Measurements from ENCODE around the gene SLC19A2. TPM values are rescaled to one million over a fixed set of nuclear protein-coding genes. Genes with fewer than 3 reads are reported as not detected.
"Not testable (repeated sequence)": the region's sequence is repeated elsewhere in the genome, so short reads cannot be mapped to it uniquely, and the experiment has no call there.

Gene SLC19A2, protein sequence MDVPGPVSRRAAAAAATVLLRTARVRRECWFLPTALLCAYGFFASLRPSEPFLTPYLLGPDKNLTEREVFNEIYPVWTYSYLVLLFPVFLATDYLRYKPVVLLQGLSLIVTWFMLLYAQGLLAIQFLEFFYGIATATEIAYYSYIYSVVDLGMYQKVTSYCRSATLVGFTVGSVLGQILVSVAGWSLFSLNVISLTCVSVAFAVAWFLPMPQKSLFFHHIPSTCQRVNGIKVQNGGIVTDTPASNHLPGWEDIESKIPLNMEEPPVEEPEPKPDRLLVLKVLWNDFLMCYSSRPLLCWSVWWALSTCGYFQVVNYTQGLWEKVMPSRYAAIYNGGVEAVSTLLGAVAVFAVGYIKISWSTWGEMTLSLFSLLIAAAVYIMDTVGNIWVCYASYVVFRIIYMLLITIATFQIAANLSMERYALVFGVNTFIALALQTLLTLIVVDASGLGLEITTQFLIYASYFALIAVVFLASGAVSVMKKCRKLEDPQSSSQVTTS
- total RNA-seq: 18.1 and 19.5 TPM in 2 replicates
- long read RNA-seq, partial matches to known transcripts: 13 of 17 reads
- long read RNA-seq, other reads (novel, unspliced or antisense): 1 of 17 reads

DNA sequence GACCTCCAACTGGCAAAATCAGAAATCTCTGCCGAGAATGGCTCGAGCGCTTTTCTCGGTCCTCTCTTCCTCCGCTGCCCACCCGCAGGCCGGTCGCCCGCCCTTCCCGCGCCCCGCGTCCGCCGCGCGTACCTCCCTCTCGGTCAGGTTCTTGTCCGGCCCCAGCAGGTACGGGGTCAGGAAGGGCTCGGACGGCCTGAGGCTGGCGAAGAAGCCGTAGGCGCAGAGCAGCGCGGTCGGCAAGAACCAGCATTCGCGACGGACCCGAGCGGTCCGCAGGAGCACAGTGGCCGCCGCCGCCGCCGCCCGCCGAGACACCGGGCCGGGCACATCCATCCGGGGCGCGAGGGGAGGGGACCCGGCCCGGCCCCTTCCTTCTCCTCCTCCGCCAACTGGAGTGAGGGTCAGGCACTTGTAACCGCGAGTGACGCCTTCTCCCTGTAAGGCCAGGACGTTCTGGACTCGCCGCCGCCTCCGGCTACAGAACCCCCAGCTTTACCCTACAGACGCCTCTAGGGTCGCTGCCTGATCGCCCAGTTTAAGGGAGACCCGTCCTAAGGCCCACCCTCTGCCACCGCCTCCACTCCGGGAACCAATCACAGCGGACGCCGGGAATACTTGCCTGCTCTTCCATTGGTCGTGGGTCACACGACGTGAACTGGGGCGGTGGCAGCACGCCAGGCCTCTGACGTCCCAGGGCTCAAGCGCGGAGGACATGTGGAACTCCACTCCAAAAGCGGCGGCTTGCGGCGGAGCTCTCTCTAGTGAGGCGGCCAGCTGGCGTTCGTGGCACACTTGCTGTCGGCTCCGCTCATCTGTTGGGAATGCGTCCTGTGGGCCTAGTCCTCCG, at the start of gene SLC19A2:
Gene SLC19A2 (minus strand): TSS at position 514 of the 850 bp plus-strand sequence. CDS start 178 bp downstream, at position 336.
- H3K4me3 Mint-ChIP-seq (ENCODE audit: low read depth): peak within 1 kb of the TSS; percentile 90
- TF ChIP-seq, protein P1, sequence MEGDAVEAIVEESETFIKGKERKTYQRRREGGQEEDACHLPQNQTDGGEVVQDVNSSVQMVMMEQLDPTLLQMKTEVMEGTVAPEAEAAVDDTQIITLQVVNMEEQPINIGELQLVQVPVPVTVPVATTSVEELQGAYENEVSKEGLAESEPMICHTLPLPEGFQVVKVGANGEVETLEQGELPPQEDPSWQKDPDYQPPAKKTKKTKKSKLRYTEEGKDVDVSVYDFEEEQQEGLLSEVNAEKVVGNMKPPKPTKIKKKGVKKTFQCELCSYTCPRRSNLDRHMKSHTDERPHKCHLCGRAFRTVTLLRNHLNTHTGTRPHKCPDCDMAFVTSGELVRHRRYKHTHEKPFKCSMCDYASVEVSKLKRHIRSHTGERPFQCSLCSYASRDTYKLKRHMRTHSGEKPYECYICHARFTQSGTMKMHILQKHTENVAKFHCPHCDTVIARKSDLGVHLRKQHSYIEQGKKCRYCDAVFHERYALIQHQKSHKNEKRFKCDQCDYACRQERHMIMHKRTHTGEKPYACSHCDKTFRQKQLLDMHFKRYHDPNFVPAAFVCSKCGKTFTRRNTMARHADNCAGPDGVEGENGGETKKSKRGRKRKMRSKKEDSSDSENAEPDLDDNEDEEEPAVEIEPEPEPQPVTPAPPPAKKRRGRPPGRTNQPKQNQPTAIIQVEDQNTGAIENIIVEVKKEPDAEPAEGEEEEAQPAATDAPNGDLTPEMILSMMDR (IDR thresholded peaks at IDR 0.05; ENCODE audit: unreplicated experiment): peak; percentile 38
- no peaks in the 10 kb centered on the region for H3K27me3 Mint-ChIP-seq
- H3K4me1 Mint-ChIP-seq (ENCODE audit: low read depth): peaks cover 54% of the 10 kb centered on the region
- H3K27ac Mint-ChIP-seq: peak within 1 kb of the TSS; percentile 98
- H3K9me3 Mint-ChIP-seq (ENCODE audit: low read depth): no peaks in the 10 kb centered on the region
- DNase-seq (ENCODE audit: low spot score, unreplicated experiment): peak; percentile 90
- no peaks in the 10 kb centered on the region for H3K36me3 Mint-ChIP-seq (ENCODE audit: insufficient read depth)

DNA sequence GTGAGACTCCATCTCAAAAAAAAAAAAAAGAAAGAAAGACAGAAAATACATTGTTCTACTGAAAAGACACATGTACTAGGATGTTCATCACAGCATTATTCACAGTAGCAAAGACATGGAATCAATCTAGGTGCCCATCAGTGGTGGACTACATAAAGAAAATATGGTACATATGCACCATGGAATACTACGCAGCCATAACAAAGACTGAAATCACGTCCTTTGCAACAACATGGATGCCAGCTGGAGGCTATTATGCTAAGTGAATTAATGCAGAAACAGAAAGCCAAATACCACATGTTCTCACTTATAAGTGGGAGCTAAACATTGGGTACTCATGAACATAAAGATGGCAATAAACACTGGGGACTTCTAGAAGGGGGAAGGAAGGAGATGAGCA, 48.9 kb upstream of the SLC19A2 start:
- no peaks in the 10 kb centered on the region for H3K27me3 Mint-ChIP-seq
- DNase-seq (ENCODE audit: low spot score, unreplicated experiment): no peak
- H3K4me1 Mint-ChIP-seq (ENCODE audit: low read depth): peaks cover 5% of the 10 kb centered on the region
- no peak overlapping the region for H3K27ac Mint-ChIP-seq
- TF ChIP-seq, protein P1 (IDR thresholded peaks at IDR 0.05; ENCODE audit: unreplicated experiment): no peak
- peaks cover 9% of the 10 kb centered on the region for H3K9me3 Mint-ChIP-seq (ENCODE audit: low read depth)
- H3K36me3 Mint-ChIP-seq (ENCODE audit: insufficient read depth): no peaks in the 10 kb centered on the region
- H3K4me3 Mint-ChIP-seq (ENCODE audit: low read depth): no peak overlapping the region

DNA sequence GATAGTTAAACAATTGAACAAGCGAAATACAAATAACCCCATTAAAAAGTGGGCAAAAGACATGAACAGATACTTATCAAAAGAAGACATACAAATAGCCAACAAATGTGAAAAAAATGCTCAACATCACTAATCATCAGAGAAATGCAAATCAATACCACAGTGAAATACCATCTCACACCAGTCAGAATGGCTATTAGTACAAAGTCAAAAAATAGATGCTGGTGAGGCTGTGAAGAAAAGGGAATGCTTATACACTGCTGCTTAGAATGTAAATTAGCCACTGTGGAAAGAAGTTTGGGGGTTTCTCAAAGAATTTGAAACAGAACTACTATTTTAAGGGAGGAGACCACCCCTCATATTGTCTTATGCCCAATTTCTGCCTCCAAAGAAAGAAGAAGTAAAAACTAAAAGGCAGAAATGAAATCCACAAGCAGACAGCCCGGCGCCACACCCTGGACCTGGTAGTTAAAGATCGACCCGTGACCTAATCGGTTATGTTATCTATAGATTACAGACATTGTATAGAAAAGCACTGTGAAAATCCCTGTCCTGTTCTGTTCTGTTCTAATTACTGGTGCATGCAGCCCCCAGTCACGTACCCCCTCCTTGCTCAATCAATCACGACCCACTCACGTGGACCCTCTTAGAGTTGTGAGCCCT, 47.9 kb upstream of the SLC19A2 start:
- peaks cover 14% of the 10 kb centered on the region for H3K4me1 Mint-ChIP-seq (ENCODE audit: low read depth)
- H3K9me3 Mint-ChIP-seq (ENCODE audit: low read depth); H3K27me3 Mint-ChIP-seq; H3K4me3 Mint-ChIP-seq (ENCODE audit: low read depth); H3K36me3 Mint-ChIP-seq (ENCODE audit: insufficient read depth); DNase-seq (ENCODE audit: low spot score, unreplicated experiment); H3K27ac Mint-ChIP-seq: not testable (repeated sequence)

DNA sequence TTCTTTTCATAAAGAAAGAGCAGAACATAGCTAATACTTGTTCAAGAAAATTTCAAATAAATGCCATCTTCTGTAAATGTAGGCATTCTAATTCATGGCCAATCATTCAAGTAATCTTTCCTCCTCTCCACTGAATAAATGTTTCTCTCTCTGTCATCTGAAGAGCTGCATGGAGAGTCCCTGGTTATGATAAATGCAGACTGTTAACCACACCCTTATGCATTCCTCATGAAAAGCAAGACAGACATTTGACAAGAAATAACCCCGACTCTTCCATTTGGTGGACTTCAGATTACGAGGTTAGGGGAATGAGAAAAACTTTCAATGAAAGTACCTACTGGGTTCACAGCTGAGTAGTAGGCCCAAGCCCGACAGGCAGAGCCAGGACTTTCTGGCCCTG, 44.7 kb upstream of the SLC19A2 start:
- DNase-seq (ENCODE audit: low spot score, unreplicated experiment): no peak
- no peaks in the 10 kb centered on the region for H3K36me3 Mint-ChIP-seq (ENCODE audit: insufficient read depth)
- peaks cover 9% of the 10 kb centered on the region for H3K9me3 Mint-ChIP-seq (ENCODE audit: low read depth)
- H3K4me3 Mint-ChIP-seq (ENCODE audit: low read depth): no peak overlapping the region
- H3K27ac Mint-ChIP-seq: no peak overlapping the region
- H3K27me3 Mint-ChIP-seq: no peaks in the 10 kb centered on the region
- TF ChIP-seq, protein P1 (IDR thresholded peaks at IDR 0.05; ENCODE audit: unreplicated experiment): no peak
- H3K4me1 Mint-ChIP-seq (ENCODE audit: low read depth): peaks cover 38% of the 10 kb centered on the region

DNA sequence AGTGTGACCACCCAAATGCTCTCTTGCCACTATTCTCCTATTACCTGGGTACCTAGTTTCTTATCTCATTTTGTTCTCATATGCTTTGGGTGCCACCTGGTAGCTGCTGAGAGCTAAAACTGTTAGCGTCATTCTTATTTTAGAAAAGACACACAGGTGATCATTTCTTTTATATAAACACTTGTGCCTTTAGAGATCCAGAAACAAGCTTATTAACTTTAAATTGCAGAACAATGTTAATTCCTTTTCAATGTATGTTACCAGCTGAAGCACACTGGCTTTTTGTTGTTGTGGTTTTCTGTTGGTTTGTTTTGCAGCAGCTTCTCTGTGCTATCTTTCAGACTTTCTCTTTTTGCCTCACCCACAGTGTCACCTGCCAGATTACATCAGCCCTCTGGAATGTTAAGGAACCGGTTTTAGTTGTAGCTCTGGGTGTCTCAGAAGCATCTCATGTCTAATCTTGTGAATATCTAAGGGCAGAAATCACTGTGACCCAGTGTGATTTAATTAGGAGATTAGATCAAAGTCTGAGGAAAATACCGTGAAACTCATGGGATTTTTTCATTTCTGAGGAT, 43.4 kb upstream of the SLC19A2 start:
- Mint-ChIP-seq H3K27ac (peak overlapping the region; percentile 97), H3K36me3 (ENCODE audit: insufficient read depth) (no peaks in the 10 kb centered on the region), H3K27me3 (no peaks in the 10 kb centered on the region), H3K9me3 (ENCODE audit: low read depth) (peaks cover 6% of the 10 kb centered on the region), H3K4me3 (ENCODE audit: low read depth) (peak overlapping the region; percentile 6), H3K4me1 (ENCODE audit: low read depth) (peaks cover 38% of the 10 kb centered on the region)
- TF ChIP-seq, protein P1 (IDR thresholded peaks at IDR 0.05; ENCODE audit: unreplicated experiment): no peak
- peak; percentile 25 for DNase-seq (ENCODE audit: low spot score, unreplicated experiment)
